GM12872 (cell line): Measurements from ENCODE around the gene SLC6A9.

ENCODE experiments used
- TF ChIP-seq, protein P1 (sequence below): IDR thresholded peaks from 3 replicates; pipeline ENCODE4 v1.5.1; 2011; ENCODE audit warnings: low read depth, mild to moderate bottlenecking, low read length, moderate library complexity; ENCODE audit not compliant: insufficient read depth

The SLC6A9 gene

DNA sequence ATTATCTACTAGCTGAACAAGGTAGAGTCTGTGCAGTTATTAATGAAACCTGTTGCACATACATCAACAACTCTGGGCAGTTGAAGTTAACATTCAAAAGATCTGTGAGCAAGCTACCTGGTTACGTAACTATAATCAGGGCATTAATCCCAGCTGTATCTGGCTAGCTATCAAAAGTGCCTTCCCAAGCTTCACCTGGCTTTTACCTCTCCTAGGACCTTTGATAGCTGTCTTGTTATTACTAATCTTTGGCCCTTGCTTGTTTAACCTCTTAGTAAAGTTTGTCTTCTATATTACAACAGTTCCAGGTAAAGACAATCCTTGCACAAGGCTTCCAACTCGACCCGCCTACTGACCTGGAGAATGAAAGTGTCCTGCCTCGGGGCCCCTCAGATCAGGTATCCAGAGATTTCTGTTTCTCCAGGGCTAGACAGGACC lies 29.6 kb upstream of the SLC6A9 start:
- TF ChIP-seq, protein P1, sequence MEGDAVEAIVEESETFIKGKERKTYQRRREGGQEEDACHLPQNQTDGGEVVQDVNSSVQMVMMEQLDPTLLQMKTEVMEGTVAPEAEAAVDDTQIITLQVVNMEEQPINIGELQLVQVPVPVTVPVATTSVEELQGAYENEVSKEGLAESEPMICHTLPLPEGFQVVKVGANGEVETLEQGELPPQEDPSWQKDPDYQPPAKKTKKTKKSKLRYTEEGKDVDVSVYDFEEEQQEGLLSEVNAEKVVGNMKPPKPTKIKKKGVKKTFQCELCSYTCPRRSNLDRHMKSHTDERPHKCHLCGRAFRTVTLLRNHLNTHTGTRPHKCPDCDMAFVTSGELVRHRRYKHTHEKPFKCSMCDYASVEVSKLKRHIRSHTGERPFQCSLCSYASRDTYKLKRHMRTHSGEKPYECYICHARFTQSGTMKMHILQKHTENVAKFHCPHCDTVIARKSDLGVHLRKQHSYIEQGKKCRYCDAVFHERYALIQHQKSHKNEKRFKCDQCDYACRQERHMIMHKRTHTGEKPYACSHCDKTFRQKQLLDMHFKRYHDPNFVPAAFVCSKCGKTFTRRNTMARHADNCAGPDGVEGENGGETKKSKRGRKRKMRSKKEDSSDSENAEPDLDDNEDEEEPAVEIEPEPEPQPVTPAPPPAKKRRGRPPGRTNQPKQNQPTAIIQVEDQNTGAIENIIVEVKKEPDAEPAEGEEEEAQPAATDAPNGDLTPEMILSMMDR = no peak

DNA sequence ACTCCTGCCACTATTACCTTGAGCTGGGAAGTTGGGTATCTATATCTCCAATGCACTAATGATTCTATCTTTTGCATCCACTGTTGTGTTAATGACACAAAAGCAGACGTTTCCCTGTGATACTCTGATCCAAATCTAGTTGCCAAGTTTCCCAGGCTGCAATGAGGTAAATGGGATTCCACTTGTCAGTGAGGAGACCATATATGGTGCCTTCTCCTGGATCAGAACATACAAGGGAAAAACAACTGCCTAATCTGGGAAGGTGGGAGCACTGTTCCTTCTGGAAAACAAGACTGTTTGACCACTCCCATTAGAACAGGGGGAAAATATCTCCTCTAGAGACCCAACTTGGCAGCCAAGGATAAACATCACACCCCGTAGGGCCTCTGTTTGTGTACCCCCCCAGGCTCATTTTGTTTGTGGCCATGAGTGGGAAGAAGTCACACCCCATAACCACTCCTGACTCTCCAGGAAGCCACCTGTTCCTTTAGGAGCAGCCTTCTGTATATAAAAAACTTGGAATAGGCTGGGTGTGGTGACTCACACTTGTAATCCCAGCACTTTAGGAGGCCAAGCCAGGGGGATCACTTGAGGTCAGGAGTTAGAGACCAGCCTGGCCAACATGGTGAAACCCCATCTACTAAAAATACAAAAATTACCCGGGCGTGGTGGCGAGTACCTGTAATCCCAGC lies 28.5 kb upstream of the SLC6A9 start:
- TF ChIP-seq, protein P1 = no peak

DNA sequence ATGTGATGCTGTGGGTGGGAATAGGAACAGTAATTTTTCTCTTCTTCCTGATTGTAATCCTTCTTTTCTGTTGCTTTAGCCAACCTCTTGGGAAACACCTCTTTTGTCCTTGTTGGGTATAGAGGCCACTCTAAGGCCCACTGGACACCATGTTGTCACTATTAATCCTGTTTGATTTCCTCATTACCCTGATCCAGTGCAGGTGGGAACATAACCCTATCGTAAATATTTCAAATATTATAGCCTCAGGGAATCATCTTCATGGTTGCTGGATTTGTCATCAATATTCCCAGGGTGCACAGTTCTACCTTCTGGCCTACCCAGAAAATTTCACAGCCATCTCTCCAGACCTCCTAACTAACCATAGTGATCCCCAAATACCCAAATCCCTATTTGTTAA lies 27.9 kb upstream of the SLC6A9 start:
- TF ChIP-seq, protein P1 = no peak

DNA sequence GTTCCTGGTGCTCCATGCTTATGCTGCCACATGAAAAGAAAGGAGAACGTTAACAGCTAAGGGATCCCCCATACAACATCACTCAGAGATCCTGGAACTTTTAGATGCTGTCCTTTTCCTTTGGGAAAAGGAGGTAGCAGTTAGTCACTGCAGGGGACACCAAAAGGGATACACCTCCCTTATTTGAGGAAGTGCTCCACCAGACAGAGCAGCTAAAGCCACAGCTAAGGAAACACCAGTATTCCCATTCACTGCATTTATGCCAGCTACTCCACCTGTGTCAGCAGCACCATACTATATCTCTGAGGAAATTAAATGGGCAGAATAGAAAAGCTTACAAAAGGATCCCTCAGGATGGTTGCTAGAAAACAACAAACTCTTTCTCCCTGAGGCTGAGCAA lies 26.0 kb upstream of the SLC6A9 start:
- TF ChIP-seq, protein P1 = no peak

DNA sequence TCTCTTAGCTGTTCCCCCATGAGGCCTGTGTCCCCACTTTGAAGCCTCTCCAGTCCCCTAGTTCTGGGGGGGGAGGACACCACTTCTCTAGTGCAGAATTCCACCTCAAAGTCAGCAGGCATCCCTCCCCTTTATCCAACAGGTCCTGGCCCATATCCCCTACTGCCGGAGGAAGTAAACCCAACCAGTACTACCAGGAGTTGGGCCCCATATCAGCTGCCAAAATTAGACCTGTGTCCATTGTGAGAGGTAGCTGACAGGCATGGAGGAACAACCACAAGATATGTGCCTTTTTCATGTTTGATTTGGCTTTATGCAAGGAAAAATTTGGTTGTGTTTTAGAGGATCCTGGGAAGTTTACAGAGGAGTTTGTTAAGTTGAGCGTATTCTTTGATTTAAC lies 22.1 kb upstream of the SLC6A9 start:
- TF ChIP-seq, protein P1 = no peak

DNA sequence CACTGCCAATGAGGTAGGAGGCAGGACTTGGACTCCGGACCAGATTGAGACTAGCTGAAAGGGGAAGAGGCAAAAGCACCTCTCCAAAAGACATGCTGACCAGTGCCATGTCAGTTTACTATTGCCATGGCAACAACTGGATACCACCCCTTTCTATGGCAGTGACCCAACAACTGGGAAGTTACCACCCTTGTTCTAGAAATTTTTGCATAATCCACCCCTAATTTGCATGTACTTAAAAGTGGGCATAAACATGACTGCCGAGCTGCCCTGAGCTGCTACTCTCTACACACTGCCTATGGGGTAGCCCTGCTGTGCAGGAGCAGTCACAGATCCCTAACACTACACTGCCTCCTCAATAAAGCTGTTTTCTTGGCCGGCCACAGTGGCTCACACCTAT lies 19.0 kb upstream of the SLC6A9 start:
- TF ChIP-seq, protein P1 = no peak

DNA sequence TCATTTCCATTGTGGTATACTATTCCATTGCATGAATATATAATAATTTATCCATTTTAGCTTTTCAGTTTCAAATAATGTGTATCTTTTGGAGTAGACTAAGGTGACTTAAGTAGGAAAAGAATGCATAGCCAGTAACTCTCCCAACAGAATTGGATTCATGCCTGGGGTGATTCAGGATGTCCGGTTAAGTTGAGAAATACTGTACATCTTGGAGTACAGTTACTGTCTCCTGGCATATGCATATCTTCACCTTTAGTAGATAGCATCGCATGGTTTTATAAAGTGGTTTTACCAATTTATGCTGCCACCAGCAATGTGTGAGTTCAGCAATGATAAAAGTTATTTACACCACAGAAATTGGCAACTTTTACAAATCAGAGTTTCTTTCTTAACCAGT lies 18.6 kb upstream of the SLC6A9 start:
- TF ChIP-seq, protein P1 = no peak
